ENCODE measurements around the gene CD6.
A peak's percentile ranks its signal among the peaks of the same experiment; 100 is the strongest.

Gene CD6

GRCh38 chr11:61034704-61035525, 63.4 kb downstream of the CD6 start:
- peak; percentile 25 for DNase-seq

GRCh38 chr11:61035526-61035835, 64.0 kb downstream of the CD6 start:
- DNase-seq: no peak

- DNase-seq: no peak
These were observed 66.1 kb downstream of the CD6 start for GRCh38 chr11:61037441-61038093.

- no peak for DNase-seq
These were observed 68.4 kb downstream of the CD6 start for GRCh38 chr11:61039916-61040315.

GRCh38 chr11:61041755-61042518, 70.5 kb downstream of the CD6 start:
- peak; percentile 65 for DNase-seq

- DNase-seq: no peak
These were observed 71.1 kb downstream of the CD6 start for GRCh38 chr11:61042537-61042936.

GRCh38 chr11:61042961-61043540, 71.6 kb downstream of the CD6 start:
- DNase-seq: no peak

GRCh38 chr11:61045271-61045670, 73.8 kb downstream of the CD6 start:
- DNase-seq: no peak

GRCh38 chr11:61046833-61047232, 75.4 kb downstream of the CD6 start:
- DNase-seq: no peak

- DNase-seq: no peak
These were observed 77.0 kb downstream of the CD6 start for GRCh38 chr11:61048368-61049062.

GRCh38 chr11:61049063-61049377, 77.5 kb downstream of the CD6 start:
- no peak for DNase-seq

GRCh38 chr11:61049859-61050258, 78.4 kb downstream of the CD6 start:
- DNase-seq: peak; percentile 17

GRCh38 chr11:61052182-61052972, 80.9 kb downstream of the CD6 start:
- DNase-seq: peak; percentile 28

- peak; percentile 20 for DNase-seq
These were observed 81.7 kb downstream of the CD6 start for GRCh38 chr11:61053191-61053590.

- DNase-seq: peak; percentile 28
These were observed 83.0 kb downstream of the CD6 start for GRCh38 chr11:61054513-61054912.

GRCh38 chr11:61054927-61055562, 83.6 kb downstream of the CD6 start:
- DNase-seq: peak; percentile 32

- no peak for DNase-seq
These were observed 84.3 kb downstream of the CD6 start for GRCh38 chr11:61055776-61056175.

GRCh38 chr11:61056571-61056970, 85.1 kb downstream of the CD6 start:
- peak; percentile 29 for DNase-seq

GRCh38 chr11:61056981-61057380, 85.5 kb downstream of the CD6 start:
- DNase-seq: peak; percentile 26

GRCh38 chr11:61057615-61058014, 86.1 kb downstream of the CD6 start:
- DNase-seq: peak; percentile 7

GRCh38 chr11:61058583-61059259, 87.2 kb downstream of the CD6 start:
- peak; percentile 29 for DNase-seq

All from activated CD4-positive, CD25-positive, alpha-beta regulatory T cell treated with anti-CD3 and anti-CD28 coated beads, Interleukin-2, amount 50 U/mL, for 72 hours (primary cell).